Dendritic cell treated with granulocyte-macrophage colony-stimulating factor and Interleukin-4, amounts not matched to agents 40 ng/mL and 50 ng/mL, for 4 days (primary cell): ENCODE measurements around the gene THAP2.
"Not testable (repeated sequence)": the region's sequence is repeated elsewhere in the genome, so short reads cannot be mapped to it uniquely, and the experiment has no call there.

Experiments
- H3K27ac Mint-ChIP-seq: one replicate; pipeline ENCODE4 v1.8.0; 2022; ENCODE audit warnings: mild to moderate bottlenecking, mixed read lengths
- H3K27me3 Mint-ChIP-seq: one replicate; pipeline ENCODE4 v1.8.0; 2022; ENCODE audit warnings: mild to moderate bottlenecking, mixed read lengths
- H3K36me3 Mint-ChIP-seq: one replicate; pipeline ENCODE4 v1.8.0; 2022; ENCODE audit warnings: low read depth, mixed read lengths
- H3K4me1 Mint-ChIP-seq: one replicate; pipeline ENCODE4 v1.8.0; 2022; ENCODE audit warnings: low read depth, mixed read lengths
- H3K4me3 Mint-ChIP-seq: one replicate; pipeline ENCODE4 v1.8.0; 2022; ENCODE audit warnings: mild to moderate bottlenecking, moderate library complexity, mixed read lengths
- H3K9me3 Mint-ChIP-seq: one replicate; pipeline ENCODE4 v1.8.0; 2022; ENCODE audit warnings: mixed read lengths
- intact Hi-C: fragments of 100-400 bp; cut with micrococcal nuclease; formaldehyde crosslinking; loops from one replicate; pipeline ENCODE4 v1.15.0; 2022

The THAP2 gene

GRCh38 chr12:71671816-71672215 lies 7.7 kb downstream of the THAP2 start:
- Mint-ChIP-seq H3K9me3 (no peaks in the 10 kb centered on the region), H3K36me3 (no peaks in the 10 kb centered on the region), H3K4me3 (no peak overlapping the region), H3K4me1 (peaks cover 12% of the 10 kb centered on the region), H3K27me3 (no peaks in the 10 kb centered on the region), H3K27ac (no peak overlapping the region)
- intact Hi-C loops, result no loop called here

- no peak overlapping the region for H3K27ac Mint-ChIP-seq
- no peak overlapping the region for H3K4me3 Mint-ChIP-seq
- intact Hi-C loops, result no loop called here
These were observed 18.4 kb downstream of the THAP2 start for GRCh38 chr12:71682466-71682865.

GRCh38 chr12:71683633-71684032 lies 19.5 kb downstream of the THAP2 start:
- Mint-ChIP-seq H3K36me3 (peaks cover 7% of the 10 kb centered on the region), H3K9me3 (no peaks in the 10 kb centered on the region), H3K27ac (no peak overlapping the region), H3K4me3 (no peak overlapping the region), H3K4me1 (peaks cover 15% of the 10 kb centered on the region), H3K27me3 (no peaks in the 10 kb centered on the region)
- intact Hi-C loops, result no loop called here

More at GRCh38 chr12:71682466-71682865, 18.4 kb downstream of the THAP2 start:
- Mint-ChIP-seq H3K4me1 (peaks cover 6% of the 10 kb centered on the region), H3K27me3 (no peaks in the 10 kb centered on the region), H3K9me3 (no peaks in the 10 kb centered on the region), H3K36me3 (peaks cover 7% of the 10 kb centered on the region)

GRCh38 chr12:71684081-71684480 lies 20.0 kb downstream of the THAP2 start:
- Mint-ChIP-seq H3K36me3 (peaks cover 7% of the 10 kb centered on the region), H3K27me3 (no peaks in the 10 kb centered on the region), H3K4me1 (peaks cover 15% of the 10 kb centered on the region), H3K4me3 (peak overlapping the region; percentile 6), H3K9me3 (no peaks in the 10 kb centered on the region), H3K27ac (no peak overlapping the region)
- intact Hi-C loops, result no loop called here

GRCh38 chr12:71685312-71685906 lies 21.3 kb downstream of the THAP2 start:
- Mint-ChIP-seq H3K4me1 (peaks cover 15% of the 10 kb centered on the region), H3K4me3 (peak overlapping the region; percentile 81), H3K27ac (peak overlapping the region; percentile 92), H3K27me3 (no peaks in the 10 kb centered on the region), H3K36me3 (peaks cover 12% of the 10 kb centered on the region), H3K9me3 (no peaks in the 10 kb centered on the region)
- intact Hi-C loops, result loop anchor here (5.0 kb wide), 1 partner anchor 33 kb away; no protein-coding TSS in a partner anchor

GRCh38 chr12:71685914-71686657 lies 22.0 kb downstream of the THAP2 start, which contains the start of gene TMEM19:
Gene TMEM19, plus strand, starts transcription at chr12:71686082. Its CDS starts 599 bp downstream, at chr12:71686681.
- intact Hi-C loops, result loop anchor here (1.0 to 5.0 kb wide), 3 partner anchors 23 to 69 kb away; partner anchors contain the start of genes RAB21 and ZFC3H1
- Mint-ChIP-seq H3K27ac (peak within 1 kb of the TSS; percentile 92), H3K4me1 (peaks cover 15% of the 10 kb centered on the region)

GRCh38 chr12:71686658-71687025 lies 22.5 kb downstream of the THAP2 start:
- Mint-ChIP-seq H3K4me1 (peaks cover 16% of the 10 kb centered on the region), H3K36me3 (peaks cover 18% of the 10 kb centered on the region), H3K9me3 (no peaks in the 10 kb centered on the region), H3K27me3 (no peaks in the 10 kb centered on the region), H3K4me3 (peak overlapping the region; percentile 81), H3K27ac (peak overlapping the region; percentile 92)
- intact Hi-C loops, result loop anchor here (1.0 to 5.0 kb wide), 3 partner anchors 23 to 68 kb away; partner anchors contain the start of genes RAB21 and ZFC3H1

More at GRCh38 chr12:71685914-71686657, 22.0 kb downstream of the THAP2 start, which contains the start of gene TMEM19:
- Mint-ChIP-seq H3K27me3 (no peaks in the 10 kb centered on the region), H3K4me3 (peak within 1 kb of the TSS; percentile 81), H3K9me3 (no peaks in the 10 kb centered on the region), H3K36me3 (peaks cover 16% of the 10 kb centered on the region)

- intact Hi-C loops, result loop anchor here (2.0 to 5.0 kb wide), 2 partner anchors 35 to 68 kb away; partner anchors contain the start of gene RAB21
- H3K27ac Mint-ChIP-seq, result peak overlapping the region; percentile 92
- H3K9me3 Mint-ChIP-seq, H3K27me3 Mint-ChIP-seq: not testable (repeated sequence)
- peaks cover 22% of the 10 kb centered on the region for H3K36me3 Mint-ChIP-seq
- H3K4me1 Mint-ChIP-seq, result peaks cover 20% of the 10 kb centered on the region
- peak overlapping the region; percentile 40 for H3K4me3 Mint-ChIP-seq
These were observed 23.1 kb downstream of the THAP2 start for GRCh38 chr12:71687172-71687571.

GRCh38 chr12:71688961-71689570 lies 25.0 kb downstream of the THAP2 start:
- intact Hi-C loops, result loop anchor here (5.0 kb wide), 1 partner anchor 37 kb away; no protein-coding TSS in a partner anchor
- Mint-ChIP-seq H3K27me3 (no peaks in the 10 kb centered on the region), H3K4me1 (peaks cover 16% of the 10 kb centered on the region), H3K4me3 (no peak overlapping the region), H3K9me3 (no peaks in the 10 kb centered on the region), H3K27ac (no peak overlapping the region), H3K36me3 (peaks cover 29% of the 10 kb centered on the region)

GRCh38 chr12:71691504-71692129 lies 27.5 kb downstream of the THAP2 start:
- Mint-ChIP-seq H3K36me3 (peaks cover 26% of the 10 kb centered on the region), H3K4me3 (no peak overlapping the region), H3K4me1 (peaks cover 19% of the 10 kb centered on the region), H3K27ac (no peak overlapping the region), H3K27me3 (no peaks in the 10 kb centered on the region), H3K9me3 (no peaks in the 10 kb centered on the region)
- intact Hi-C loops, result no loop called here

- no peak overlapping the region for H3K4me3 Mint-ChIP-seq
- intact Hi-C loops, result no loop called here
- no peaks in the 10 kb centered on the region for H3K9me3 Mint-ChIP-seq
- no peak overlapping the region for H3K27ac Mint-ChIP-seq
- H3K4me1 Mint-ChIP-seq, result peaks cover 12% of the 10 kb centered on the region
- peaks cover 41% of the 10 kb centered on the region for H3K36me3 Mint-ChIP-seq
- no peaks in the 10 kb centered on the region for H3K27me3 Mint-ChIP-seq
These were observed 29.0 kb downstream of the THAP2 start for GRCh38 chr12:71693126-71693525.

GRCh38 chr12:71693651-71694050 lies 29.6 kb downstream of the THAP2 start:
- H3K27ac Mint-ChIP-seq, H3K27me3 Mint-ChIP-seq, H3K9me3 Mint-ChIP-seq, H3K4me3 Mint-ChIP-seq, intact Hi-C loops, H3K4me1 Mint-ChIP-seq: not testable (repeated sequence)
- H3K36me3 Mint-ChIP-seq, result peaks cover 46% of the 10 kb centered on the region

- Mint-ChIP-seq H3K4me1 (peaks cover 10% of the 10 kb centered on the region), H3K27ac (no peak overlapping the region), H3K4me3 (no peak overlapping the region), H3K36me3 (peaks cover 52% of the 10 kb centered on the region), H3K9me3 (no peaks in the 10 kb centered on the region), H3K27me3 (no peaks in the 10 kb centered on the region)
- intact Hi-C loops, result no loop called here
These were observed 30.2 kb downstream of the THAP2 start for GRCh38 chr12:71694099-71694820.
